IPS-15b (cell line): ENCODE measurements around the gene DLGAP3.
A peak's percentile ranks its signal among the peaks of the same experiment; 100 is the strongest.

Source experiments
- H3K27me3 ChIP-seq: one replicate; pipeline ENCODE4 v1.6.1; 2013; ENCODE audit warnings: low read length; ENCODE audit not compliant: control insufficient read depth, insufficient read depth
- H3K36me3 ChIP-seq: one replicate; pipeline ENCODE4 v1.6.1; 2013; ENCODE audit warnings: low read length; ENCODE audit not compliant: control insufficient read depth, insufficient read depth
- H3K4me1 ChIP-seq: one replicate; pipeline ENCODE4 v1.6.1; 2013; ENCODE audit warnings: mild to moderate bottlenecking, low read length; ENCODE audit not compliant: control insufficient read depth, insufficient read depth
- H3K4me3 ChIP-seq: one replicate; pipeline ENCODE4 v1.5.1; 2013; ENCODE audit warnings: low read depth, low read length
- H3K9ac ChIP-seq: one replicate; pipeline ENCODE4 v1.6.1; 2013; ENCODE audit warnings: low read depth, mild to moderate bottlenecking, low read length
- H3K9me3 ChIP-seq: one replicate; pipeline ENCODE4 v1.6.1; 2013; ENCODE audit warnings: mild to moderate bottlenecking, low read length; ENCODE audit not compliant: control insufficient read depth, insufficient read depth

The DLGAP3 gene, protein sequence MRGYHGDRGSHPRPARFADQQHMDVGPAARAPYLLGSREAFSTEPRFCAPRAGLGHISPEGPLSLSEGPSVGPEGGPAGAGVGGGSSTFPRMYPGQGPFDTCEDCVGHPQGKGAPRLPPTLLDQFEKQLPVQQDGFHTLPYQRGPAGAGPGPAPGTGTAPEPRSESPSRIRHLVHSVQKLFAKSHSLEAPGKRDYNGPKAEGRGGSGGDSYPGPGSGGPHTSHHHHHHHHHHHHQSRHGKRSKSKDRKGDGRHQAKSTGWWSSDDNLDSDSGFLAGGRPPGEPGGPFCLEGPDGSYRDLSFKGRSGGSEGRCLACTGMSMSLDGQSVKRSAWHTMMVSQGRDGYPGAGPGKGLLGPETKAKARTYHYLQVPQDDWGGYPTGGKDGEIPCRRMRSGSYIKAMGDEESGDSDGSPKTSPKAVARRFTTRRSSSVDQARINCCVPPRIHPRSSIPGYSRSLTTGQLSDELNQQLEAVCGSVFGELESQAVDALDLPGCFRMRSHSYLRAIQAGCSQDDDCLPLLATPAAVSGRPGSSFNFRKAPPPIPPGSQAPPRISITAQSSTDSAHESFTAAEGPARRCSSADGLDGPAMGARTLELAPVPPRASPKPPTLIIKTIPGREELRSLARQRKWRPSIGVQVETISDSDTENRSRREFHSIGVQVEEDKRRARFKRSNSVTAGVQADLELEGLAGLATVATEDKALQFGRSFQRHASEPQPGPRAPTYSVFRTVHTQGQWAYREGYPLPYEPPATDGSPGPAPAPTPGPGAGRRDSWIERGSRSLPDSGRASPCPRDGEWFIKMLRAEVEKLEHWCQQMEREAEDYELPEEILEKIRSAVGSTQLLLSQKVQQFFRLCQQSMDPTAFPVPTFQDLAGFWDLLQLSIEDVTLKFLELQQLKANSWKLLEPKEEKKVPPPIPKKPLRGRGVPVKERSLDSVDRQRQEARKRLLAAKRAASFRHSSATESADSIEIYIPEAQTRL

DNA sequence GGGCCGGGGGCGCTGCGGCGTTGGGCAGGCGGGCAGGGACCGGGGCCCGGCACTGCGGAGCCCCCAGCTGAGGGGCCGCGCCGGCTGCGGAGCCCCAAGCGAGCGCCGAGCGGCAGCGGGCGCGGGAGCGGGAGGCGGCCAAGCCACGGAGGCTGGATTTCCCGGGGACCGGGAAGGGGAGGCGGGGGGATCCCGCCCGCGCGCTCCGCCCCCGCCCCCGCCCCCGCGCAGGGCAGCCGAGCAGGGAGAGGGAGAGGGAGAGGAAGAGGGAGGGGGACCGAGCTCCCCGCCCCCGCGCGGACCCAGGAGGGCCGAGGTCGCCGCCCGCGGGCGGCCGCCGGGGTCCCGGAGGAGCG lies at the start of gene DLGAP3:
Gene DLGAP3 (minus strand): TSS at position 154 of the 356 bp plus-strand sequence. CDS start 24,267 bp downstream, outside the sequence.
- H3K9ac ChIP-seq: no peak within 1 kb of the TSS
- H3K4me1 ChIP-seq: peaks cover 15% of the 10 kb centered on the region
- peaks cover 22% of the 10 kb centered on the region for H3K27me3 ChIP-seq
- H3K36me3 ChIP-seq: no peaks in the 10 kb centered on the region
- no peaks in the 10 kb centered on the region for H3K9me3 ChIP-seq
- peak within 1 kb of the TSS; percentile 76 for H3K4me3 ChIP-seq

- no peaks in the 10 kb centered on the region for H3K36me3 ChIP-seq
- peaks cover 4% of the 10 kb centered on the region for H3K4me1 ChIP-seq
- no peak overlapping the region for H3K4me3 ChIP-seq
- H3K9ac ChIP-seq: no peak overlapping the region
- no peaks in the 10 kb centered on the region for H3K27me3 ChIP-seq
- H3K9me3 ChIP-seq: no peaks in the 10 kb centered on the region
Observed at GRCh38 chr1:34978921-34979320, 49.5 kb upstream of the DLGAP3 start.

DNA sequence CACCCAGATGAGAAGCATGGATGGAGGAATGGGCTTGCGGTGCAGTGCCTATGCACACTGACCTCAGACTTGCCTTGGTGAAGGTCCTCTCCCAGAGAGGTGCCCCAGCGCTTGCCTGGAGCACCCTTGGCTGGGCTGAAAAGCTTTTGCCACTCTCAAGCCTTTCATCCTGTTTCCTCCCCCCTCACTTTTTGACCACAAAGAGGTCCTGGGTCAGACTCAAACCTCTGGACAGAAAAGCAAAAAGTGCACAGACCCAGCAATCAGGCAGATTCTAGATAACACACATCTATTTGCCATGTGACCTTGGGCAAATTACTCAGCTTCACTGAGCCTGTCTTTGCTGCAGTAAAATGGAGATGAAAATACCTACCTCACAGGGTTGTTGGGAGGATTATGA lies 48.4 kb upstream of the DLGAP3 start:
- Histone ChIP-seq H3K4me3 (no peak overlapping the region), H3K36me3 (no peaks in the 10 kb centered on the region), H3K4me1 (no peaks in the 10 kb centered on the region), H3K27me3 (no peaks in the 10 kb centered on the region), H3K9me3 (no peaks in the 10 kb centered on the region), H3K9ac (no peak overlapping the region)

- Histone ChIP-seq H3K9me3 (no peaks in the 10 kb centered on the region), H3K9ac (no peak overlapping the region), H3K4me3 (no peak overlapping the region), H3K36me3 (no peaks in the 10 kb centered on the region), H3K27me3 (no peaks in the 10 kb centered on the region), H3K4me1 (peaks cover 2% of the 10 kb centered on the region)
Observed at GRCh38 chr1:34977210-34977471, 47.7 kb upstream of the DLGAP3 start.

DNA sequence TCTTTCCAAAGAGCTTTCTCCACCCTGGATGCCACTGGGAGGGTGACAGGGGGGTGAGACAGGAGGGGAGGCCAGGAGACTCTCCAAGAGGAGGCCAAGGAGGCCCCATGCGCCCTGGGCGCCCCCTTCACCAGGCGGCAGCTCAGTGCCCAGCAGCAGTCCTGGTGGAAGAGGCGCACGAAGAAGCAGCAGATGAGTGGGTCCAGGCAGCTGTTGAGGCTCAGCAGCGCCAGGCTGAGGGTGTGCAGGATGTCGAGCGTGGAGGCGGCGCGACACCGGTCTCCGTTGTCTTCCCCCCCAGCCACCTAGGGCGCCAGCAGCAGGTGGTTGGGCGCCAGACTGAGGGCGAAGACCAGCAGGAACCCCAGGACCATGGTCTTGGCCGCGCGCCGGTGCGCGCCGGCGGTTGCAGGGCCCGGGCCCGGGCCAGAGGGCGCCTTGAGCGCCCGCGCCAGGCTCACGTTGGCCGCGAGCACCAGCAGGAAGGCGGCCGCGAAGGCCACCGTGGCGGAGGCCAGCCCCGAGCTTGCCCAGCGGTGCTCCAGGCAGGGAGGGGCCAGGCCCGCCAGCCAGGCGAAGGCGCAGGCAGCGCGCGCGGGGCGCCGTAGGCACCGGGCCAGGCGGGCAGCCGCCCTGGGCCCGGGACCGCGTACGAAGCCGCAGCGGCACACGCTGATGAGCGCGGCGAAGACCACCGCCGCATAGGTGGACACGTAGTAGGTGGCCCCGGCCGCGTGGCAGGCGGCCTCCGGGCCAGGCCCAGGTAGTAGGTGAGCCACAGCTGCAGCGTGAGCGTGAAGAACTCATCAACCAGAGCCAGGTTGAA lies 47.1 kb upstream of the DLGAP3 start:
- H3K9me3 ChIP-seq: no peaks in the 10 kb centered on the region

GRCh38 chr1:34975771-34976170 lies 46.3 kb upstream of the DLGAP3 start:
- H3K36me3 ChIP-seq: no peaks in the 10 kb centered on the region
- H3K4me3 ChIP-seq: no peak overlapping the region
- H3K4me1 ChIP-seq: peaks cover 9% of the 10 kb centered on the region
- H3K27me3 ChIP-seq: no peaks in the 10 kb centered on the region
- H3K9ac ChIP-seq: no peak overlapping the region
- H3K9me3 ChIP-seq: no peaks in the 10 kb centered on the region

More for the DNA sequence above, 47.1 kb upstream of the DLGAP3 start:
- Histone ChIP-seq H3K9ac (no peak overlapping the region), H3K4me3 (no peak overlapping the region), H3K36me3 (no peaks in the 10 kb centered on the region), H3K27me3 (no peaks in the 10 kb centered on the region), H3K4me1 (peaks cover 4% of the 10 kb centered on the region)

GRCh38 chr1:34975338-34975737 lies 45.9 kb upstream of the DLGAP3 start:
- Histone ChIP-seq H3K4me1 (peaks cover 13% of the 10 kb centered on the region), H3K36me3 (no peaks in the 10 kb centered on the region), H3K27me3 (no peaks in the 10 kb centered on the region), H3K4me3 (no peak overlapping the region), H3K9ac (no peak overlapping the region), H3K9me3 (no peaks in the 10 kb centered on the region)

DNA sequence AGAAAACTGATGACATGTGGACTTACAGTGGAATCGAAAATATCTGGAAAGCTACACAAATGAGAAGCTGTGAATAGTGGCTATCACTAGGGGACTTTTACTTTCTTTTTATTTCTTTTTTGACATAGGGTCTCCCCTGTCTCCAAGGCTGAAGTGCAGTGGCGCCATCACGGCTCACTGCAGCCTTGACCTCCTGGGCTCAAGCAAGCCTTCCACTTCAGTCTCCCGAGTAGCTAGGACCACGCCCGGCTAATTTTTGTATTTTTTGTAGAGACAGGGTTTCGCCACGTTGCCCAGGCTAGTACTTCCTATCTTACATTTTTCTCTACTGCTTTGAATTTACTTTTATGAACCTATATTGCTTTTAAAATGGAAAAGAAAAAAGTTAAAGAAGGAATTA lies 45.2 kb upstream of the DLGAP3 start:
- Histone ChIP-seq H3K36me3 (no peaks in the 10 kb centered on the region), H3K27me3 (no peaks in the 10 kb centered on the region), H3K4me1 (peaks cover 16% of the 10 kb centered on the region), H3K9me3 (no peaks in the 10 kb centered on the region), H3K9ac (no peak overlapping the region), H3K4me3 (no peak overlapping the region)

DNA sequence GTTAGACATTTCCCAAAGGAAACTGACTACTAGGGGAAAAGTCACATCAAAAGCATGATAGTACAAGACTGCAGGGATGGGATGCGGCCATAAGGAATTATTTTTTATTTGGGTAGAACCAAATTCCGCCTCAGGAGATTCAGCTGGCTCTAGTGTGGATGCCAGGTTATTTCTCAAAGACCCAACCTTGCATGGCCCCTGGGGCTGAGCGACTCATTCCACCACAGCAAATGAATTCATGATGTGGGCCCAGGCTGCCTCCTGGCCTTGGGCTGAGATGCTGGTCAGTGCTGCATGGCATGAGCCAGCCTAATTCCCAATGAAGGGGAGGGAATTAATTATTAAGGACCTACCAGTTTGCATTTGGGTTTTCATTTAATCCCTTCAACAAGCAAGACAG lies 43.9 kb upstream of the DLGAP3 start:
- H3K36me3 ChIP-seq: no peaks in the 10 kb centered on the region
- no peak overlapping the region for H3K9ac ChIP-seq
- no peaks in the 10 kb centered on the region for H3K9me3 ChIP-seq

GRCh38 chr1:34970829-34971228 lies 41.4 kb upstream of the DLGAP3 start:
- Histone ChIP-seq H3K9me3 (no peaks in the 10 kb centered on the region), H3K4me1 (peaks cover 16% of the 10 kb centered on the region), H3K27me3 (no peaks in the 10 kb centered on the region), H3K4me3 (no peak overlapping the region), H3K9ac (no peak overlapping the region), H3K36me3 (no peaks in the 10 kb centered on the region)

More for the DNA sequence above, 43.9 kb upstream of the DLGAP3 start:
- Histone ChIP-seq H3K4me3 (no peak overlapping the region), H3K4me1 (peaks cover 16% of the 10 kb centered on the region), H3K27me3 (no peaks in the 10 kb centered on the region)

GRCh38 chr1:34970220-34970735 lies 40.8 kb upstream of the DLGAP3 start:
- peaks cover 16% of the 10 kb centered on the region for H3K4me1 ChIP-seq
- H3K4me3 ChIP-seq: no peak overlapping the region
- H3K36me3 ChIP-seq: no peaks in the 10 kb centered on the region
- no peaks in the 10 kb centered on the region for H3K9me3 ChIP-seq
- H3K9ac ChIP-seq: no peak overlapping the region
- no peaks in the 10 kb centered on the region for H3K27me3 ChIP-seq
